WTC11 (cell line): Measurements from ENCODE around the gene CABLES1. TPM values are rescaled to one million over a fixed set of nuclear protein-coding genes. Genes with fewer than 3 reads are reported as not detected.

Source experiments
- ATAC-seq: fragments of 200-7000 bp; cut with Tn5 transposase; 2 replicates; pipeline ENCODE4 v1.10.0; 2021; ENCODE audit warnings: mild to moderate bottlenecking, moderate library complexity
- CTCF ChIA-PET: fragments of 300-600 bp; sonication (Branson Sonifier 250); formaldehyde crosslinking; loops from one replicate; lab custom pipeline; 2021; ENCODE audit warnings: antibody characterized with exemption; lab: Charles Lee
- POLR2A ChIA-PET: fragments of 350-600 bp; sonication (Branson Sonifier 250); formaldehyde crosslinking; loops from one replicate; lab custom pipeline; 2021; ENCODE audit warnings: antibody characterized with exemption; lab: Charles Lee
- DNase-seq: peaks from one replicate; pipeline ENCODE4 v3.0.0; 2021; ENCODE audit warnings: low spot score
- H3K27ac Mint-ChIP-seq: 2 replicates; pipeline ENCODE4 v1.8.0; 2021; ENCODE audit warnings: mixed read lengths
- H3K27me3 Mint-ChIP-seq: 2 replicates; pipeline ENCODE4 v1.8.0; 2021; ENCODE audit warnings: low read depth, mild to moderate bottlenecking, moderate library complexity, mixed read lengths
- H3K36me3 Mint-ChIP-seq: 2 replicates; pipeline ENCODE4 v1.8.0; 2021; ENCODE audit warnings: mixed read lengths
- H3K4me1 Mint-ChIP-seq: 2 replicates; pipeline ENCODE4 v1.8.0; 2022; ENCODE audit warnings: mixed read lengths
- H3K4me3 Mint-ChIP-seq: 2 replicates; pipeline ENCODE4 v1.8.0; 2021; ENCODE audit warnings: mild to moderate bottlenecking, moderate library complexity, mixed read lengths
- H3K9me3 Mint-ChIP-seq: 2 replicates; pipeline ENCODE4 v1.8.0; 2021; ENCODE audit warnings: mixed read lengths
- ATF1 ChIP-seq: sonication (generic); formaldehyde crosslinking; IDR thresholded peaks from 2 replicates; pipeline ENCODE4 v1.8.1; 2023; ENCODE audit warnings: mild to moderate bottlenecking, moderate library complexity, missing genetic modification reagents
- CREB1 ChIP-seq: sonication (generic); formaldehyde crosslinking; IDR thresholded peaks from 2 replicates; pipeline ENCODE4 v1.8.0; 2023; ENCODE audit warnings: mild to moderate bottlenecking, missing genetic modification reagents
- EMX1 ChIP-seq: fragments of 250-450 bp; sonication (Bioruptor Pico); IDR thresholded peaks from 2 replicates; pipeline ENCODE4 v1.8.0; 2021; ENCODE audit warnings: mild to moderate bottlenecking
- ESRRA ChIP-seq: sonication (generic); formaldehyde crosslinking; IDR thresholded peaks from 2 replicates; pipeline ENCODE4 v1.8.1; 2022; ENCODE audit warnings: mild to moderate bottlenecking, missing genetic modification reagents, borderline replicate concordance
- GABPB1 ChIP-seq: sonication (generic); formaldehyde crosslinking; IDR thresholded peaks from 2 replicates; pipeline ENCODE4 v1.8.1; 2023; ENCODE audit warnings: mild to moderate bottlenecking, missing genetic modification reagents
- HMGA2 ChIP-seq: fragments of 250-450 bp; sonication (Bioruptor Pico); IDR thresholded peaks from 2 replicates; pipeline ENCODE4 v1.4.0; 2021; ENCODE audit warnings: mild to moderate bottlenecking, moderate library complexity
- NFATC4 ChIP-seq: fragments of 250-450 bp; sonication (Bioruptor Pico); IDR thresholded peaks from 2 replicates; pipeline ENCODE4 v1.9.0; 2021; ENCODE audit warnings: mild to moderate bottlenecking
- NFE2L1 ChIP-seq: sonication (generic); formaldehyde crosslinking; IDR thresholded peaks from 2 replicates; pipeline ENCODE4 v1.8.1; 2023; ENCODE audit warnings: missing genetic modification reagents
- NFYB ChIP-seq: sonication (generic); formaldehyde crosslinking; conservative IDR thresholded peaks from 2 replicates; pipeline ENCODE4 v1.8.0; 2022; ENCODE audit warnings: low read depth, missing genetic modification reagents
- NR1H2 ChIP-seq: sonication (generic); formaldehyde crosslinking; IDR thresholded peaks from 2 replicates; pipeline ENCODE4 v1.9.0; 2021; ENCODE audit warnings: mild to moderate bottlenecking, moderate library complexity, missing genetic modification reagents
- RELA ChIP-seq: sonication (generic); formaldehyde crosslinking; IDR thresholded peaks from 2 replicates; pipeline ENCODE4 v1.8.1; 2022; ENCODE audit warnings: missing genetic modification reagents, mild to moderate bottlenecking, borderline replicate concordance
- SMAD3 ChIP-seq: sonication (generic); formaldehyde crosslinking; IDR thresholded peaks from 2 replicates; pipeline ENCODE4 v1.8.0; 2022; ENCODE audit warnings: missing genetic modification reagents, mild to moderate bottlenecking, borderline replicate concordance
- SMAD4 ChIP-seq: sonication (generic); formaldehyde crosslinking; IDR thresholded peaks from 2 replicates; pipeline ENCODE4 v1.8.0; 2022; ENCODE audit warnings: mild to moderate bottlenecking, missing genetic modification reagents
- SOX15 ChIP-seq: fragments of 250-450 bp; sonication (Bioruptor Pico); IDR thresholded peaks from 2 replicates; pipeline ENCODE4 v1.9.0; 2021; ENCODE audit warnings: mild to moderate bottlenecking
- TEAD1 ChIP-seq: sonication (generic); formaldehyde crosslinking; IDR thresholded peaks from 2 replicates; pipeline ENCODE4 v1.8.0; 2022; ENCODE audit warnings: mild to moderate bottlenecking, missing genetic modification reagents
- TEAD4 ChIP-seq: sonication (generic); formaldehyde crosslinking; IDR thresholded peaks from 2 replicates; pipeline ENCODE4 v1.8.0; 2022; ENCODE audit warnings: mild to moderate bottlenecking, missing genetic modification reagents
- TP53 ChIP-seq: sonication (generic); formaldehyde crosslinking; IDR thresholded peaks from 2 replicates; pipeline ENCODE4 v1.8.1; 2023; ENCODE audit warnings: mild to moderate bottlenecking, missing genetic modification reagents
- ZNF121 ChIP-seq: sonication (generic); formaldehyde crosslinking; IDR thresholded peaks from 2 replicates; pipeline ENCODE4 v1.8.0; 2023; ENCODE audit warnings: missing genetic modification reagents
- ZNF138 ChIP-seq: sonication (generic); formaldehyde crosslinking; conservative IDR thresholded peaks from 2 replicates; pipeline ENCODE4 v1.8.1; 2022; ENCODE audit warnings: mild to moderate bottlenecking, moderate library complexity, missing genetic modification reagents
- ZNF219 ChIP-seq: sonication (generic); formaldehyde crosslinking; IDR thresholded peaks from 2 replicates; pipeline ENCODE4 v1.8.0; 2023; ENCODE audit warnings: missing genetic modification reagents, mild to moderate bottlenecking, borderline replicate concordance
- ZNF263 ChIP-seq: sonication (generic); formaldehyde crosslinking; IDR thresholded peaks from 2 replicates; pipeline ENCODE4 v1.8.1; 2022; ENCODE audit warnings: low read depth, mild to moderate bottlenecking, moderate library complexity, missing genetic modification reagents
- ZNF396 ChIP-seq: fragments of 250-450 bp; sonication (Bioruptor Pico); IDR thresholded peaks from 2 replicates; pipeline ENCODE4 v1.8.0; 2021; ENCODE audit warnings: mild to moderate bottlenecking, moderate library complexity, borderline replicate concordance
- ZNF416 ChIP-seq: fragments of 250-450 bp; sonication (Bioruptor Pico); IDR thresholded peaks from 2 replicates; pipeline ENCODE4 v1.9.0; 2021; ENCODE audit warnings: mild to moderate bottlenecking, inconsistent platforms
- total RNA-seq: library from RNA; stranded (reverse); gene quantifications from 3 replicates; pipeline ENCODE4 v1.2.3, GENCODE V29; 2021
- TF ChIP-seq, protein P1 (sequence below): fragments of 250-450 bp; sonication (Bioruptor Pico); IDR thresholded peaks from 2 replicates; pipeline ENCODE4 v1.9.0; 2021; ENCODE audit warnings: mild to moderate bottlenecking, borderline replicate concordance
- TF ChIP-seq, protein P2 (sequence below): fragments of 250-450 bp; sonication (Bioruptor Pico); IDR thresholded peaks from 2 replicates; pipeline ENCODE4 v1.9.0; 2021; ENCODE audit warnings: moderate library complexity, mild to moderate bottlenecking, inconsistent platforms, borderline replicate concordance
- TF ChIP-seq, protein P3 (sequence below): sonication (generic); formaldehyde crosslinking; IDR thresholded peaks from 2 replicates; pipeline ENCODE4 v1.8.0; 2023; ENCODE audit warnings: missing genetic modification reagents
- TF ChIP-seq, protein P4 (sequence below): fragments of 250-450 bp; sonication (Bioruptor Pico); IDR thresholded peaks from 2 replicates; pipeline ENCODE4 v1.8.0; 2021; ENCODE audit warnings: mild to moderate bottlenecking
- TF ChIP-seq, protein P5 (sequence below): sonication (generic); formaldehyde crosslinking; IDR thresholded peaks from 2 replicates; pipeline ENCODE4 v1.8.1; 2022; ENCODE audit warnings: mild to moderate bottlenecking, missing genetic modification reagents, moderate library complexity, borderline replicate concordance

Gene CABLES1
- total RNA-seq, 1 experiment from 2014 or later: 17.0 TPM

DNA sequence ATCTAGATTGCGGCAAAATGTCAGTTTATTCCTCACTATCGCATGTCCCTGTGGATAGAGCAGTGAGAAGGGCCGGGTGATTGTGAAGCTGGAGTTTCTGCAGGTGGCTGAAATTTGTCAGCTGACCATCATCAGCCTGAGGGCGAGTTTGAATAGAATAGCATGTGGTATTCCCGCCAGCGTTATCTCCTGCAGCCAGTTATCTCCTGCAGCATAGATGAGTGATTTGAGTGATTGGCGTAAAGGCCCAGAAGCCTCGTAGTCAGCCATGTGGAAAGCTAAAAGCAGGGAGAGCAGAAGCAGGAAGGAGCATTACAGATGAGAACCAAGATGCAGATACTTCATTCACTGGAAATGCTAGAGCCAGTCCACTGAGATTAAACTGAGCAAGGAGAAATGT is 65.5 kb downstream of the CABLES1 start:
- H3K9me3 Mint-ChIP-seq: peaks cover 4% of the 10 kb centered on the region; the same call in 1 of the 2 replicates
- peaks cover 35% of the 10 kb centered on the region for H3K4me1 Mint-ChIP-seq
- ChIA-PET CTCF (no interaction called here), POLR2A (no interaction called here)
- H3K4me3 Mint-ChIP-seq: no peak overlapping the region
- DNase-seq: no peak
- H3K36me3 Mint-ChIP-seq: peaks cover 66% of the 10 kb centered on the region
- H3K27me3 Mint-ChIP-seq: no peaks in the 10 kb centered on the region
- no peak overlapping the region for H3K27ac Mint-ChIP-seq
- TF ChIP-seq ZNF416 (no peak), TEAD4 (CRISPR knock-in tag) (no peak), CREB1 (no peak), SMAD4 (CRISPR knock-in tag) (no peak), HMGA2 (CRISPR knock-in tag) (no peak), RELA (CRISPR knock-in tag) (no peak), ZNF219 (CRISPR knock-in tag) (no peak)
- TF ChIP-seq, protein P1, sequence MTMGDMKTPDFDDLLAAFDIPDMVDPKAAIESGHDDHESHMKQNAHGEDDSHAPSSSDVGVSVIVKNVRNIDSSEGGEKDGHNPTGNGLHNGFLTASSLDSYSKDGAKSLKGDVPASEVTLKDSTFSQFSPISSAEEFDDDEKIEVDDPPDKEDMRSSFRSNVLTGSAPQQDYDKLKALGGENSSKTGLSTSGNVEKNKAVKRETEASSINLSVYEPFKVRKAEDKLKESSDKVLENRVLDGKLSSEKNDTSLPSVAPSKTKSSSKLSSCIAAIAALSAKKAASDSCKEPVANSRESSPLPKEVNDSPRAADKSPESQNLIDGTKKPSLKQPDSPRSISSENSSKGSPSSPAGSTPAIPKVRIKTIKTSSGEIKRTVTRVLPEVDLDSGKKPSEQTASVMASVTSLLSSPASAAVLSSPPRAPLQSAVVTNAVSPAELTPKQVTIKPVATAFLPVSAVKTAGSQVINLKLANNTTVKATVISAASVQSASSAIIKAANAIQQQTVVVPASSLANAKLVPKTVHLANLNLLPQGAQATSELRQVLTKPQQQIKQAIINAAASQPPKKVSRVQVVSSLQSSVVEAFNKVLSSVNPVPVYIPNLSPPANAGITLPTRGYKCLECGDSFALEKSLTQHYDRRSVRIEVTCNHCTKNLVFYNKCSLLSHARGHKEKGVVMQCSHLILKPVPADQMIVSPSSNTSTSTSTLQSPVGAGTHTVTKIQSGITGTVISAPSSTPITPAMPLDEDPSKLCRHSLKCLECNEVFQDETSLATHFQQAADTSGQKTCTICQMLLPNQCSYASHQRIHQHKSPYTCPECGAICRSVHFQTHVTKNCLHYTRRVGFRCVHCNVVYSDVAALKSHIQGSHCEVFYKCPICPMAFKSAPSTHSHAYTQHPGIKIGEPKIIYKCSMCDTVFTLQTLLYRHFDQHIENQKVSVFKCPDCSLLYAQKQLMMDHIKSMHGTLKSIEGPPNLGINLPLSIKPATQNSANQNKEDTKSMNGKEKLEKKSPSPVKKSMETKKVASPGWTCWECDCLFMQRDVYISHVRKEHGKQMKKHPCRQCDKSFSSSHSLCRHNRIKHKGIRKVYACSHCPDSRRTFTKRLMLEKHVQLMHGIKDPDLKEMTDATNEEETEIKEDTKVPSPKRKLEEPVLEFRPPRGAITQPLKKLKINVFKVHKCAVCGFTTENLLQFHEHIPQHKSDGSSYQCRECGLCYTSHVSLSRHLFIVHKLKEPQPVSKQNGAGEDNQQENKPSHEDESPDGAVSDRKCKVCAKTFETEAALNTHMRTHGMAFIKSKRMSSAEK (CRISPR knock-in tag): no peak
- TF ChIP-seq, protein P2, sequence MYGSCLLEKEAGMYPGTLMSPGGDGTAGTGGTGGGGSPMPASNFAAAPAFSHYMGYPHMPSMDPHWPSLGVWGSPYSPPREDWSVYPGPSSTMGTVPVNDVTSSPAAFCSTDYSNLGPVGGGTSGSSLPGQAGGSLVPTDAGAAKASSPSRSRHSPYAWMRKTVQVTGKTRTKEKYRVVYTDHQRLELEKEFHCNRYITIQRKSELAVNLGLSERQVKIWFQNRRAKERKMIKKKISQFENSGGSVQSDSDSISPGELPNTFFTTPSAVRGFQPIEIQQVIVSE: no peak
- TF ChIP-seq, protein P3, sequence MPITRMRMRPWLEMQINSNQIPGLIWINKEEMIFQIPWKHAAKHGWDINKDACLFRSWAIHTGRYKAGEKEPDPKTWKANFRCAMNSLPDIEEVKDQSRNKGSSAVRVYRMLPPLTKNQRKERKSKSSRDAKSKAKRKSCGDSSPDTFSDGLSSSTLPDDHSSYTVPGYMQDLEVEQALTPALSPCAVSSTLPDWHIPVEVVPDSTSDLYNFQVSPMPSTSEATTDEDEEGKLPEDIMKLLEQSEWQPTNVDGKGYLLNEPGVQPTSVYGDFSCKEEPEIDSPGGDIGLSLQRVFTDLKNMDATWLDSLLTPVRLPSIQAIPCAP (CRISPR knock-in tag): no peak
- TF ChIP-seq, all 79 proteins: peak for 0
- ATAC-seq: no peak

DNA sequence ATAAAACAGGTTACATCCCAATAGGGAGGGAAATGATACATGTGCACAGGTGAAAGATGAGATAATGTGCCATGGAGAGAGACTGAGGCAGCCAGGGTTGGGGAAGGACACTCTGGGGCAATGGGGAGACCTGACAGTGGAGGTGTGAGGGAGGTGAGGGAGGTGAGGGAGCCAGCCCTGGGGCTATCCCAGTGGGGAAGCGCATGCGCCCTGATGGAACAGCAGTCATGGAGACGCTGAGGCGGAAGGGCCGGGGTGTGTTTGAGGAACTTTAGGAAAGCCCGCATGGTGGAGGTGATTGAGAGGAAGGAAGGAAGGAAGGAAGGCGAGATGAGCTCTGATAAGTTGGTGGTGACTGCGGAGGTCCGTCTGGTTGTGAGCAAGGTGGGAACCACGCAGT is 66.5 kb downstream of the CABLES1 start:
- H3K27me3 Mint-ChIP-seq: no peaks in the 10 kb centered on the region
- ChIA-PET POLR2A (no interaction called here), CTCF (no interaction called here)
- H3K36me3 Mint-ChIP-seq: peaks cover 65% of the 10 kb centered on the region
- H3K27ac Mint-ChIP-seq: peak overlapping the region; percentile 34; the same call in 1 of the 2 replicates
- TF ChIP-seq NR1H2 (CRISPR knock-in tag): no peak
- no peak for TF ChIP-seq TEAD1 (CRISPR knock-in tag)
- TF ChIP-seq NFATC4: no peak
- no peak for TF ChIP-seq SOX15 (CRISPR knock-in tag)
- TF ChIP-seq TP53 (CRISPR knock-in tag): no peak
- TF ChIP-seq RELA (CRISPR knock-in tag): no peak
- no peak for TF ChIP-seq HMGA2 (CRISPR knock-in tag)
- TF ChIP-seq ESRRA: no peak
- TF ChIP-seq NFYB (CRISPR knock-in tag): no peak
- no peak for TF ChIP-seq ZNF138
- no peak for TF ChIP-seq ZNF219 (CRISPR knock-in tag)
- TF ChIP-seq ZNF121 (CRISPR knock-in tag): no peak
- ATAC-seq (no peak), DNase-seq (no peak)
- H3K4me1 Mint-ChIP-seq: peaks cover 26% of the 10 kb centered on the region
- H3K9me3 Mint-ChIP-seq: peaks cover 4% of the 10 kb centered on the region; the same call in 1 of the 2 replicates
- no peak overlapping the region for H3K4me3 Mint-ChIP-seq

DNA sequence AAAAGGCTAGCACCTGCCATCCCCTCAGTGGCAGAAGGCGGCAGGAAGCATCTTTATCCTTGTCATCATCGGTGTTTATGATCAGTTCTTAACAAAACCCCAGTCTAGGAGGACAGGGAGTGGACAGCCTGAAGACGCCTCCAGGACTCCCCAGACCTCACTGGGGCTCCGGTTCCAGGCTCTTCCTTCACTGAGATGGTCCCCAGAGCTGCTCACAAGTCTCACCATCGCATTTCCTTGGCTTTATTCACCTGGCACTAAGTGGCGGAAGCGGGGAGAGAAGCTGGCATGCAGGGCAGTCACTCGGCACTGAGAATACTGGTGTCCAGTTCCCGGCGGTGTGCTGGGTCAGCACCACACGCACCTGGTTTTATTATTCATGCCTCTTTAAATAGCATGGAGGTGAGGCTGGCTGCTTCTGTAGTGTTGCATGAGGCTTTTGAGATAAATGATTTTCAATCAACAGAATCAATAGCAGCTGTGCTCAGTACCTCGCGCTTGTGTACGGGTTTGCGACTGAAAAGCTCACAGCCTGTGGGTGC is 68.7 kb downstream of the CABLES1 start:
- H3K36me3 Mint-ChIP-seq: peaks cover 60% of the 10 kb centered on the region
- H3K4me1 Mint-ChIP-seq: peaks cover 19% of the 10 kb centered on the region
- ChIA-PET POLR2A (no interaction called here), CTCF (interaction anchor here (1.1 to 1.6 kb wide), 2 partner anchors 22 to 208 kb away, joined by 3 to 4 read pairs; no protein-coding TSS in a partner anchor)
- no peaks in the 10 kb centered on the region for H3K27me3 Mint-ChIP-seq
- ATAC-seq (no peak), DNase-seq (no peak)
- peaks cover 13% of the 10 kb centered on the region for H3K9me3 Mint-ChIP-seq
- H3K27ac Mint-ChIP-seq: no peak overlapping the region
- no peak overlapping the region for H3K4me3 Mint-ChIP-seq
- TF ChIP-seq, protein P4, sequence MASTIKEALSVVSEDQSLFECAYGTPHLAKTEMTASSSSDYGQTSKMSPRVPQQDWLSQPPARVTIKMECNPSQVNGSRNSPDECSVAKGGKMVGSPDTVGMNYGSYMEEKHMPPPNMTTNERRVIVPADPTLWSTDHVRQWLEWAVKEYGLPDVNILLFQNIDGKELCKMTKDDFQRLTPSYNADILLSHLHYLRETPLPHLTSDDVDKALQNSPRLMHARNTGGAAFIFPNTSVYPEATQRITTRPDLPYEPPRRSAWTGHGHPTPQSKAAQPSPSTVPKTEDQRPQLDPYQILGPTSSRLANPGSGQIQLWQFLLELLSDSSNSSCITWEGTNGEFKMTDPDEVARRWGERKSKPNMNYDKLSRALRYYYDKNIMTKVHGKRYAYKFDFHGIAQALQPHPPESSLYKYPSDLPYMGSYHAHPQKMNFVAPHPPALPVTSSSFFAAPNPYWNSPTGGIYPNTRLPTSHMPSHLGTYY (CRISPR knock-in tag): no peak
- TF ChIP-seq ZNF396 (CRISPR knock-in tag) (no peak), ATF1 (CRISPR knock-in tag) (no peak), GABPB1 (no peak), EMX1 (CRISPR knock-in tag) (no peak), ZNF263 (no peak), SMAD3 (CRISPR knock-in tag) (no peak), ZNF416 (no peak), TP53 (CRISPR knock-in tag) (no peak), NFE2L1 (no peak)
- TF ChIP-seq, protein P5, sequence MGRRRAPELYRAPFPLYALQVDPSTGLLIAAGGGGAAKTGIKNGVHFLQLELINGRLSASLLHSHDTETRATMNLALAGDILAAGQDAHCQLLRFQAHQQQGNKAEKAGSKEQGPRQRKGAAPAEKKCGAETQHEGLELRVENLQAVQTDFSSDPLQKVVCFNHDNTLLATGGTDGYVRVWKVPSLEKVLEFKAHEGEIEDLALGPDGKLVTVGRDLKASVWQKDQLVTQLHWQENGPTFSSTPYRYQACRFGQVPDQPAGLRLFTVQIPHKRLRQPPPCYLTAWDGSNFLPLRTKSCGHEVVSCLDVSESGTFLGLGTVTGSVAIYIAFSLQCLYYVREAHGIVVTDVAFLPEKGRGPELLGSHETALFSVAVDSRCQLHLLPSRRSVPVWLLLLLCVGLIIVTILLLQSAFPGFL (CRISPR knock-in tag): no peak
